Measurements from ENCODE around the gene SH3GLB2. TPM values are rescaled to one million over a fixed set of nuclear protein-coding genes. Genes with fewer than 3 reads are reported as not detected.
A peak's percentile ranks its signal among the peaks of the same experiment; 100 is the strongest.
"Not testable (repeated sequence)": the region's sequence is repeated elsewhere in the genome, so short reads cannot be mapped to it uniquely, and the experiment has no call there.

SH3GLB2 gene
- total RNA-seq, 1 donor from 2014 or later: 88.4 TPM

- Histone ChIP-seq H3K9me3 (no peaks in the 10 kb centered on the region), H3K4me1 (peaks cover 13% of the 10 kb centered on the region), H3K4me3 (peak within 1 kb of the TSS; percentile 75), H3K27me3 (no peaks in the 10 kb centered on the region), H3K36me3 (peaks cover 8% of the 10 kb centered on the region), H3K27ac (peak within 1 kb of the TSS; percentile 72)
- DNase-seq: peak; percentile 97
- intact Hi-C loops (cut with DNase I): no loop called here
- peak; percentile 98 for ATAC-seq
- no peak for TF ChIP-seq CTCF (IDR thresholded peaks at IDR 0.05)
Measured at GRCh38 chr9:129036241-129036922, 8.3 kb upstream of the SH3GLB2 start, which contains the start of gene MIGA2. Gene MIGA2 (plus strand): TSS chr9:129036626. CDS start chr9:129040595, 3,969 bp downstream.

- H3K36me3 ChIP-seq; DNase-seq; H3K9me3 ChIP-seq; intact Hi-C loops (cut with DNase I); H3K27me3 ChIP-seq: not testable (repeated sequence)
- peak overlapping the region; percentile 75 for H3K4me3 ChIP-seq
- ATAC-seq: peak; percentile 7
- H3K4me1 ChIP-seq: peaks cover 13% of the 10 kb centered on the region
- peak overlapping the region; percentile 72 for H3K27ac ChIP-seq
Measured at GRCh38 chr9:129035838-129036237, 7.7 kb upstream of the SH3GLB2 start.

DNA sequence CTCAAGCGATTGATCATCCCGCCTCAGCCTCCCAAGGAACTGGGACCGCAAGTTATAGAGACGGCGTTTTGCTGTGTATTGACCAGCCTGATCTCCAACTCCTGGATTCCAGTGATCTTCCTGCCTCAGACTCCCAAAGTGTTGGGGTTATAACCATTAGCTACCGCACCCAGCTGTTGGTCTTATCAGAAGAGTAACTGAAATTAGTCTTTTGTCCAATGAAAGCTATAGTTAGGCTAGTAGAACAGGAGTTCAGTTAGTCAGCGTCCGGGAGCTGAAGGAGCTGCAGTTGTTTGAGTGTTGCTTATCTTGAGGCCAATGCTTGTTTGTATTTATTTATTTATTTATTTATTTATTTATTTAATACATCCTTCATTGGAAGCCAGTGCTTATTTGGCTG, 5.1 kb upstream of the SH3GLB2 start:
- Histone ChIP-seq H3K36me3 (no peaks in the 10 kb centered on the region), H3K27me3 (no peaks in the 10 kb centered on the region), H3K27ac (no peak overlapping the region), H3K9me3 (no peaks in the 10 kb centered on the region), H3K4me1 (peaks cover 17% of the 10 kb centered on the region), H3K4me3 (no peak overlapping the region)
- ATAC-seq (no peak), DNase-seq (no peak)
- TF ChIP-seq CTCF (IDR thresholded peaks at IDR 0.05): no peak
- intact Hi-C loops (cut with DNase I): no loop called here

- Histone ChIP-seq H3K36me3 (no peaks in the 10 kb centered on the region), H3K27ac (no peak overlapping the region), H3K4me1 (peaks cover 12% of the 10 kb centered on the region), H3K9me3 (no peaks in the 10 kb centered on the region), H3K4me3 (no peak overlapping the region), H3K27me3 (no peaks in the 10 kb centered on the region)
- DNase-seq: no peak
- no peak for ATAC-seq
- intact Hi-C loops (cut with DNase I): no loop called here
- no peak for TF ChIP-seq CTCF (IDR thresholded peaks at IDR 0.05)
Measured at GRCh38 chr9:129032541-129033159, 4.5 kb upstream of the SH3GLB2 start.

DNA sequence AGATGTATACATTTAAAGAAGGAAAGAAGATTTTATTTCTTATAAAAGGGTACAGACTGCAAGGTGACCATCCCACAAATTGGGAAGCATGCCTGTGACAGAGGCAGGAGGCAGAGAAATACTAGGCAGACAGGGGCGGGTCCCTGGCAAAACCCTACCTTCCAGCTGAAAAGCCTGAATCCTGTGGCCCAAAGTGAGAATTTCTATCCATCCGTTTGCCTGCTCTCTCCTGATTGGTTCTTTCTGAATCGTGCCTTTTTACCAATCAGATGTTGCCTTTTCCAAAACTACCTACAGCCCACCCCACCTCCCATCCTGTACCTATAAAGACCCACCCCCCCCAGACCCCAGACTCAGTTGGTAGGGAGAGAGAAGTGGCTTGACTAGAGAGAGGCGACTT, 3.4 kb upstream of the SH3GLB2 start:
- no peak for ATAC-seq
- Histone ChIP-seq H3K27ac (no peak overlapping the region), H3K36me3 (no peaks in the 10 kb centered on the region), H3K27me3 (no peaks in the 10 kb centered on the region), H3K9me3 (no peaks in the 10 kb centered on the region), H3K4me3 (no peak overlapping the region), H3K4me1 (peaks cover 18% of the 10 kb centered on the region)
- TF ChIP-seq CTCF (IDR thresholded peaks at IDR 0.05): no peak
- intact Hi-C loops (cut with DNase I): no loop called here
- DNase-seq: no peak

GRCh38 chr9:129030191-129030590, 2.1 kb upstream of the SH3GLB2 start:
- no peak for TF ChIP-seq CTCF (IDR thresholded peaks at IDR 0.05)
- DNase-seq: no peak
- no peak for ATAC-seq
- no peaks in the 10 kb centered on the region for H3K9me3 ChIP-seq
- H3K27me3 ChIP-seq: no peaks in the 10 kb centered on the region
- no peak overlapping the region for H3K27ac ChIP-seq
- H3K36me3 ChIP-seq: no peaks in the 10 kb centered on the region
- intact Hi-C loops (cut with DNase I): no loop called here
- H3K4me3 ChIP-seq: no peak overlapping the region
- peaks cover 21% of the 10 kb centered on the region for H3K4me1 ChIP-seq
